GM12801 (cell line): ENCODE data around the gene DNAL4.

Source experiments
- CTCF ChIP-seq: IDR thresholded peaks from one replicate; pipeline ENCODE4 v1.5.1; 2011; ENCODE audit warnings: control low read depth; ENCODE audit not compliant: insufficient read length; ENCODE audit errors: extremely low read depth

Gene DNAL4

GRCh38 chr22:38736257-38736570 lies 57.7 kb downstream of the DNAL4 start:
- TF ChIP-seq CTCF: no peak

- TF ChIP-seq CTCF: no peak
These were observed 58.3 kb downstream of the DNAL4 start for GRCh38 chr22:38735465-38736256.

- TF ChIP-seq CTCF: no peak
These were observed 58.8 kb downstream of the DNAL4 start for GRCh38 chr22:38735126-38735464.

GRCh38 chr22:38734421-38735100 lies 59.4 kb downstream of the DNAL4 start:
- TF ChIP-seq CTCF: no peak

- TF ChIP-seq CTCF: no peak
These were observed 60.1 kb downstream of the DNAL4 start for GRCh38 chr22:38733724-38734381.

- TF ChIP-seq CTCF: no peak
These were observed 60.6 kb downstream of the DNAL4 start for GRCh38 chr22:38733329-38733723.

- TF ChIP-seq CTCF: no peak
These were observed 61.6 kb downstream of the DNAL4 start for GRCh38 chr22:38732251-38732815.
